Type B pancreatic cell (in vitro differentiated cells): ENCODE measurements around the gene CCDC149. TPM values are rescaled to one million over a fixed set of nuclear protein-coding genes. Genes with fewer than 3 reads are reported as not detected.

ENCODE experiments used
- DNase-seq: peaks from one replicate; pipeline ENCODE4 v3.0.0; 2021; ENCODE audit warnings: mixed read lengths; ENCODE audit not compliant: unreplicated experiment; ENCODE audit errors: extremely low spot score
- H3K27ac Mint-ChIP-seq: 2 replicates; pipeline ENCODE4 v1.8.0; 2021; ENCODE audit warnings: mild to moderate bottlenecking, mixed read lengths
- H3K27me3 Mint-ChIP-seq: 2 replicates; pipeline ENCODE4 v1.8.0; 2021; ENCODE audit warnings: mixed read lengths
- H3K36me3 Mint-ChIP-seq: 2 replicates; pipeline ENCODE4 v1.8.0; 2021; ENCODE audit warnings: mixed read lengths
- H3K4me1 Mint-ChIP-seq: one replicate; pipeline ENCODE4 v1.8.0; 2021; ENCODE audit warnings: mixed read lengths; ENCODE audit not compliant: unreplicated experiment
- H3K4me3 Mint-ChIP-seq: 2 replicates; pipeline ENCODE4 v1.8.0; 2021; ENCODE audit warnings: mild to moderate bottlenecking, mixed read lengths
- H3K9me3 Mint-ChIP-seq: 2 replicates; pipeline ENCODE4 v1.8.0; 2021; ENCODE audit warnings: mixed read lengths
- total RNA-seq: library from RNA; stranded (reverse); gene quantifications from 2 replicates; pipeline ENCODE4 v1.2.1, GENCODE V29; 2021; ENCODE audit warnings: low replicate concordance
- TF ChIP-seq, protein P1 (sequence below): fragments of 200-600 bp; sonication (generic); conservative IDR thresholded peaks from 2 replicates; pipeline ENCODE4 v1.5.0; 2021; ENCODE audit warnings: antibody characterized with exemption, mild to moderate bottlenecking

The CCDC149 gene
- total RNA-seq, 1 donor from 2014 or later, result 8.8 TPM

- H3K4me1 Mint-ChIP-seq, result peaks cover 6% of the 10 kb centered on the region
- no peaks in the 10 kb centered on the region for H3K9me3 Mint-ChIP-seq
- no peak overlapping the region for H3K4me3 Mint-ChIP-seq
- no peak overlapping the region for H3K27ac Mint-ChIP-seq
- no peak for DNase-seq
- H3K36me3 Mint-ChIP-seq, result no peaks in the 10 kb centered on the region
- TF ChIP-seq, protein P1, sequence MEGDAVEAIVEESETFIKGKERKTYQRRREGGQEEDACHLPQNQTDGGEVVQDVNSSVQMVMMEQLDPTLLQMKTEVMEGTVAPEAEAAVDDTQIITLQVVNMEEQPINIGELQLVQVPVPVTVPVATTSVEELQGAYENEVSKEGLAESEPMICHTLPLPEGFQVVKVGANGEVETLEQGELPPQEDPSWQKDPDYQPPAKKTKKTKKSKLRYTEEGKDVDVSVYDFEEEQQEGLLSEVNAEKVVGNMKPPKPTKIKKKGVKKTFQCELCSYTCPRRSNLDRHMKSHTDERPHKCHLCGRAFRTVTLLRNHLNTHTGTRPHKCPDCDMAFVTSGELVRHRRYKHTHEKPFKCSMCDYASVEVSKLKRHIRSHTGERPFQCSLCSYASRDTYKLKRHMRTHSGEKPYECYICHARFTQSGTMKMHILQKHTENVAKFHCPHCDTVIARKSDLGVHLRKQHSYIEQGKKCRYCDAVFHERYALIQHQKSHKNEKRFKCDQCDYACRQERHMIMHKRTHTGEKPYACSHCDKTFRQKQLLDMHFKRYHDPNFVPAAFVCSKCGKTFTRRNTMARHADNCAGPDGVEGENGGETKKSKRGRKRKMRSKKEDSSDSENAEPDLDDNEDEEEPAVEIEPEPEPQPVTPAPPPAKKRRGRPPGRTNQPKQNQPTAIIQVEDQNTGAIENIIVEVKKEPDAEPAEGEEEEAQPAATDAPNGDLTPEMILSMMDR, result no peak
- H3K27me3 Mint-ChIP-seq, result no peaks in the 10 kb centered on the region
Measured at GRCh38 chr4:24772952-24773351, 139.9 kb downstream of the CCDC149 start.

- no peak overlapping the region for H3K4me3 Mint-ChIP-seq
- H3K9me3 Mint-ChIP-seq, result no peaks in the 10 kb centered on the region
- H3K4me1 Mint-ChIP-seq, result no peaks in the 10 kb centered on the region
- no peaks in the 10 kb centered on the region for H3K27me3 Mint-ChIP-seq
- no peak overlapping the region for H3K27ac Mint-ChIP-seq
- no peak for DNase-seq
- TF ChIP-seq, protein P1, result no peak
- no peaks in the 10 kb centered on the region for H3K36me3 Mint-ChIP-seq
Measured at GRCh38 chr4:24772061-24772705, 140.7 kb downstream of the CCDC149 start.

GRCh38 chr4:24771241-24771640 lies 141.6 kb downstream of the CCDC149 start:
- Mint-ChIP-seq H3K27me3 (no peaks in the 10 kb centered on the region), H3K27ac (no peak overlapping the region), H3K4me1 (no peaks in the 10 kb centered on the region), H3K9me3 (no peaks in the 10 kb centered on the region), H3K36me3 (no peaks in the 10 kb centered on the region), H3K4me3 (no peak overlapping the region)
- no peak for DNase-seq
- TF ChIP-seq, protein P1, result no peak

DNA sequence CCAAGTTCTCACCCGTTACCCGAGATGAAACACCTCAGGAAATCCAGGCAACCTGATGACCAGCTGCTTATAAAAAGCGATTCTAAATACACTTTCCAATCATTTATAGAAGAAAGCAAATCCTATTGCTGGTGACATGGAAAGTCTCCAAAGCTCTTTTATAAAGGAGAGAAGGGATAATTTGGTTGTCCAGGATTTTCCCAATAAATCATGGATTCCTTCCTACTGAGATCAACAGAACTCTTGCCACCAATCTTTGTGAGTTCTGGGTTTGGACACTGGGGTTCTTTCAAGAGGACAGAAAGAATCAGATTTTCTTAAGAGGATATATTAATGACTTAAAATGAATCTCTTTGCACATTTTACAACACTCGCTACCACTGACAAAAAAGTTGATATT lies 142.2 kb downstream of the CCDC149 start:
- TF ChIP-seq, protein P1, result no peak
- no peaks in the 10 kb centered on the region for H3K36me3 Mint-ChIP-seq
- no peaks in the 10 kb centered on the region for H3K4me1 Mint-ChIP-seq
- H3K27me3 Mint-ChIP-seq, result no peaks in the 10 kb centered on the region
- H3K9me3 Mint-ChIP-seq, result no peaks in the 10 kb centered on the region
- H3K27ac Mint-ChIP-seq, result no peak overlapping the region
- DNase-seq, result no peak
- no peak overlapping the region for H3K4me3 Mint-ChIP-seq

- TF ChIP-seq, protein P1, result no peak
- Mint-ChIP-seq H3K9me3 (no peaks in the 10 kb centered on the region), H3K36me3 (no peaks in the 10 kb centered on the region), H3K4me1 (peaks cover 4% of the 10 kb centered on the region), H3K27me3 (no peaks in the 10 kb centered on the region), H3K4me3 (no peak overlapping the region), H3K27ac (no peak overlapping the region)
- DNase-seq, result no peak
Measured at GRCh38 chr4:24770032-24770584, 142.7 kb downstream of the CCDC149 start.
